BJ (cell line): Measurements from ENCODE around the gene TAOK2. TPM values are rescaled to one million over a fixed set of nuclear protein-coding genes. Genes with fewer than 3 reads are reported as not detected.

Source experiments
- CTCF ChIA-PET: fragments of 350-600 bp; formaldehyde crosslinking; extraction: SDS; loops from one replicate; lab custom pipeline; 2021; ENCODE audit warnings: antibody characterized with exemption, inconsistent platforms; lab: Yijun Ruan, JAX
- POLR2A ChIA-PET: fragments of 300-600 bp; sonication (Branson Sonifier 250); formaldehyde crosslinking; extraction: SDS; loops from one replicate; lab custom pipeline; 2021; ENCODE audit warnings: antibody characterized with exemption; lab: Charles Lee
- DNase-seq: peaks from one replicate; pipeline ENCODE4 v3.0.0-alpha.2; 2011; ENCODE audit warnings: low read depth
- H3K27me3 ChIP-seq: 2 replicates; pipeline ENCODE4 v1.6.0; 2011; ENCODE audit warnings: low read length; ENCODE audit not compliant: control insufficient read depth, insufficient read depth
- H3K36me3 ChIP-seq: 2 replicates; pipeline ENCODE4 v1.5.1; 2011; ENCODE audit warnings: low read length; ENCODE audit not compliant: control insufficient read depth, insufficient read depth
- H3K4me3 ChIP-seq: 2 replicates; pipeline ENCODE4 v1.5.1; 2011; ENCODE audit warnings: low read depth, mild to moderate bottlenecking, control low read depth, low read length
- polyA plus RNA-seq: library from polyadenylated mRNA; depleted of rRNA; stranded (reverse); fragments of >200 nt; gene quantifications from 2 replicates; pipeline ENCODE4 v1.2.3, GENCODE V29; 2011
- TF ChIP-seq, protein P1 (sequence below): IDR thresholded peaks from 2 replicates; pipeline ENCODE4 v1.5.1; 2011; ENCODE audit warnings: low read depth, mild to moderate bottlenecking, control low read depth, inconsistent platforms, low read length, moderate library complexity; ENCODE audit not compliant: insufficient read depth

Gene TAOK2
- polyA plus RNA-seq, 1 experiment, result 24.3 TPM

DNA sequence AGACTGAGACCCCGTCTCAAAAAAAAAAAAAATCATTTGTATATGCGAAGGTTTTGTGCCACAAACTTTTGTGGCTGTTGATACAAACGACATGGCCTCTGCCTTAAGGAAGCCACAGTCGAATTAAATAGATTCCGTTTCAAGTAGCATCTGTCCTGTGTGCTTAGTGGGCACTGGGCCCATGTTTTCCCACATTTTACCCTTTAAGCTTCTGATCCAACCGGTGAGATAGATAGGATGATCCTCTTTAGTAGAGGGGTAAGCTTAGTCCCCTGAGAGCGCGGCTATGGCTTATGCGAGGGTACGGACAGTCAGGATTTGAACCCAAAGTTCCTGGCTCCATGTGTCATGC, 12.6 kb upstream of the TAOK2 start:
- POLR2A ChIA-PET, result interaction anchor here (0.6 to 1.2 kb wide), 3 partner anchors 9 to 12 kb away, joined by 3 to 9 read pairs (median 5); partner anchors contain the start of gene TAOK2
- peak overlapping the region; percentile 86 for H3K4me3 ChIP-seq
- TF ChIP-seq, protein P1, sequence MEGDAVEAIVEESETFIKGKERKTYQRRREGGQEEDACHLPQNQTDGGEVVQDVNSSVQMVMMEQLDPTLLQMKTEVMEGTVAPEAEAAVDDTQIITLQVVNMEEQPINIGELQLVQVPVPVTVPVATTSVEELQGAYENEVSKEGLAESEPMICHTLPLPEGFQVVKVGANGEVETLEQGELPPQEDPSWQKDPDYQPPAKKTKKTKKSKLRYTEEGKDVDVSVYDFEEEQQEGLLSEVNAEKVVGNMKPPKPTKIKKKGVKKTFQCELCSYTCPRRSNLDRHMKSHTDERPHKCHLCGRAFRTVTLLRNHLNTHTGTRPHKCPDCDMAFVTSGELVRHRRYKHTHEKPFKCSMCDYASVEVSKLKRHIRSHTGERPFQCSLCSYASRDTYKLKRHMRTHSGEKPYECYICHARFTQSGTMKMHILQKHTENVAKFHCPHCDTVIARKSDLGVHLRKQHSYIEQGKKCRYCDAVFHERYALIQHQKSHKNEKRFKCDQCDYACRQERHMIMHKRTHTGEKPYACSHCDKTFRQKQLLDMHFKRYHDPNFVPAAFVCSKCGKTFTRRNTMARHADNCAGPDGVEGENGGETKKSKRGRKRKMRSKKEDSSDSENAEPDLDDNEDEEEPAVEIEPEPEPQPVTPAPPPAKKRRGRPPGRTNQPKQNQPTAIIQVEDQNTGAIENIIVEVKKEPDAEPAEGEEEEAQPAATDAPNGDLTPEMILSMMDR, result no peak
- CTCF ChIA-PET, result interaction anchor here (1.0 to 2.7 kb wide), 6 partner anchors 10 to 112 kb away, joined by 3 to 13 read pairs (median 5); partner anchors contain the start of genes KCTD13 and TAOK2
- no peaks in the 10 kb centered on the region for H3K27me3 ChIP-seq
- H3K36me3 ChIP-seq, result no peaks in the 10 kb centered on the region
- no peak for DNase-seq

DNA sequence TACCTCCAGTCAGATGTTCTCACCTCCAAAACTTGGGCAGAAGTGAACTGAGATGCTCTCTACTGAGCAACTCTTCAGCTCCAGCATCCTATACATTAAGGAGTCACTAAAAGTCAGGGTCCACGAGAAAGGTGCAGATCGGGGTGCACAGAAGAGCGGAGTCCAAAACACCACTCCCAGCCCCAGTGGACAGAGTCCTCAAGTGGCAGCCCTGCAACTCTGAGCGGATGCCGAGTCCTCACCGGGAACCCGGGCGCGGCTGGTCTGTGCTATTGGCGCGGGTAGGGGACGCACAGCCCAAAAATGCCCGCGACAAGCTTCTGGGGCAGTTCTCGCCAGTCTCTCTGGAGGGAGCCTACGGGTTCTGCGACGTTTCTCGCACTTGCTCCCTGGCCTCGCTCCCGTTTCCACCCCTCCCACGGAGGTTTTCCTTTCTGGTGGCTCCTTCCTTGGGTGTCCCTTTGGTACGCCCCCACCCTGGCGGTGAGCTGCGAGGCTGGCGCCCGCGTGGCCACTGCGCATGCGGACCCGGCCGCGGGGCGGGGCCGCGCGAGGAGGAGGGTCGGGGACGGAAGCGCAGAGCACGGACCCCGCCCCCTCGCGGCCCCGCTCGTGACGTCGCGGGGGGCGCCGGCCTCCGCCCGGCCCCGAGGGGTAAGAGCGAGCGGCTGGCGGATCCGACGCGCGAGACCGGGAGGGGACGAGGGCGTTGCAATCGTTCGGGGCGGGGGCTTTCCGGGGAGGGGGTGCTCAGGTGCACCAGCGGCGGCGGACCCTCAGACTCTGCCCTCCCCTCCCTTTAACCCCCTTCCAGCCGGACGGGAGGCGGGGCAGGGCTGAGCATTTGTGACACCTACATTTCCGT, 12.0 kb upstream of the TAOK2 start, which contains the start of gene TMEM219:
TMEM219 (plus strand) TSS at position 601 of the 865 bp plus-strand sequence. CDS start 1,065 bp downstream, outside the sequence.
- TF ChIP-seq, protein P1, result peak; percentile 43
- Histone ChIP-seq H3K27me3 (no peaks in the 10 kb centered on the region), H3K4me3 (peak within 1 kb of the TSS; percentile 86), H3K36me3 (no peaks in the 10 kb centered on the region)
- POLR2A ChIA-PET, result interaction anchor here (0.6 to 1.2 kb wide), 3 partner anchors 8 to 12 kb away, joined by 3 to 9 read pairs (median 5); partner anchors contain the start of gene TAOK2
- CTCF ChIA-PET, result interaction anchor here (1.0 to 2.7 kb wide), 6 partner anchors 11 to 113 kb away, joined by 3 to 13 read pairs (median 5); partner anchors contain the start of genes KCTD13 and TAOK2
- peak; percentile 61 for DNase-seq

DNA sequence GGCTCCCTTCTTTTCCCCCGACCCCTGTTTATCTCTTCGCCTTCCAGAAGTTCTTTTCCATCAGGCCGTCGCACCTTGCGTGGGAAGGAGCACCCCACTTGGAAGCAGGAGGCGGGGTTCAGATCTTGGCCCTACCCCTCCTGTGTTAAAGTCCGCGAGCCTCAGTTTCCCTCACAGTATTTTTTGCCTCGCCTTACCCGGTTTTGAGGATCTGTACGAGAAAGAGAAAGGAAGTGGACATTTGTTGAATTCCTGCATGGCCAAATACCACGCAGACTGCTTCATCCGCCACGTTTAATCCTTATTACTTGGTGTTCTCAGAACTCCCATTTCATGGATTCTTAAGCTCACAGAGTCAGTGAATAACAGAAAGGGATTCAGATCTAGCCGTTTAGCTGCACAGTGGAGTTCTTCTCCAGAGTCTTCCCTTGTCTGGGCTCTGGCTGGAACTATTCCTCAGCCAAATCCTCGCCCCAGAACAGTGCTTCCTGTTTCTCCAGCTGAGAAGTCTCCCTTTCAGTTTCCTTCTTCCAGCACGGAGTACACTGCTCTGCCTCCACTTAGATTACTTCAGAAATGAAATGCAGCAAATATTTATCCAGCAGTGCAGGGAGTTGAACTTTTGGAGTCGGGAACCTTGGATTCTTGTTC, 11.2 kb upstream of the TAOK2 start:
- CTCF ChIA-PET, result interaction anchor here (0.6 to 2.7 kb wide), 6 partner anchors 11 to 155 kb away, joined by 3 to 13 read pairs (median 5); partner anchors contain the start of genes KCTD13 and TAOK2
- TF ChIP-seq, protein P1, result no peak
- H3K36me3 ChIP-seq, result 0 out of 2 replicates have a peak, but pooled peaks cover 1% of the 10 kb centered on the region
- POLR2A ChIA-PET, result interaction anchor here (0.9 to 1.2 kb wide), 2 partner anchors 11 kb away, joined by 5 to 9 read pairs; partner anchors contain the start of gene TAOK2
- no peak for DNase-seq
- H3K4me3 ChIP-seq, result peak overlapping the region; percentile 86
- no peaks in the 10 kb centered on the region for H3K27me3 ChIP-seq

DNA sequence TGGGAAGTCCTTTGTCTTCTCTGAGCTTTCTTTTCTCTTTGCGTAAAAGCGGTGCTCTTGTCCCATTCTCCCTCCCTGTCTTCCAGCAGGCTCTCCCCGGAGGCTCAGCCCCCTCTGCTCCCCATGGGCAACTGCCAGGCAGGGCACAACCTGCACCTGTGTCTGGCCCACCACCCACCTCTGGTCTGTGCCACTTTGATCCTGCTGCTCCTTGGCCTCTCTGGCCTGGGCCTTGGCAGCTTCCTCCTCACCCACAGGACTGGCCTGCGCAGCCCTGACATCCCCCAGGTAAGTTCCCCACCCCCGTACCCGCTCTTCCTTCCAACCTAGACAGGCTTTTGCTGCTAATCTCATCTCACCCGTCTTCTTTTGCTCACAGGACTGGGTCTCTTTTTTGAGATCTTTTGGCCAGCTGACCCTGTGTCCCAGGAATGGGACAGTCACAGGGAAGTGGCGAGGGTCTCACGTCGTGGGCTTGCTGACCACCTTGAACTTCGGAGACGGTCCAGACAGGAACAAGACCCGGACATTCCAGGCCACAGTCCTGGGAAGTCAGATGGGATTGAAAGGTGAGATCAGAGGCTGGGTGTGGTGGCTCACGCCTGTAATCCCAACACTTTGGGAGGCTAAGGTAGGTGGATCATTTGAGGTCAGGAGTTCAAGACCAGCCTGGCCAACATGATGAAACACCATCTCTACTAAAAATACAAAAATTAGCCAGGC, 10.5 kb upstream of the TAOK2 start:
- CTCF ChIA-PET, result interaction anchor here (0.6 to 2.7 kb wide), 3 partner anchors 12 to 155 kb away, joined by 3 to 8 read pairs (median 3); no protein-coding TSS in a partner anchor

More for the DNA sequence above, 10.5 kb upstream of the TAOK2 start:
- no peak for DNase-seq
- POLR2A ChIA-PET, result interaction anchor here (0.9 kb wide), 1 partner anchor 10 kb away, joined by 5 read pairs; no protein-coding TSS in a partner anchor
- peaks cover 1% of the 10 kb centered on the region; the same call in 1 of the 2 replicates for H3K36me3 ChIP-seq
- no peaks in the 10 kb centered on the region for H3K27me3 ChIP-seq
- H3K4me3 ChIP-seq, result peak overlapping the region; percentile 86; the same call in 1 of the 2 replicates
- TF ChIP-seq, protein P1, result no peak
